H1 (cell line): ENCODE results near the gene INTS1. TPM values are rescaled to one million over a fixed set of nuclear protein-coding genes. Genes with fewer than 3 reads are reported as not detected.

Experiments
- CTCF ChIA-PET: fragments of 300-600 bp; sonication (Branson Sonifier 250); formaldehyde crosslinking; loops from one replicate; lab custom pipeline; 2021; ENCODE audit not compliant: partially characterized antibody; lab: Charles Lee
- POLR2A ChIA-PET: fragments of 300-600 bp; sonication (Branson Sonifier 250); formaldehyde crosslinking; loops from one replicate; lab custom pipeline; 2021; ENCODE audit warnings: inconsistent platforms; ENCODE audit not compliant: partially characterized antibody; lab: Charles Lee
- DNase-seq, 2 experiments: peaks; one replicate each; pipeline versions ENCODE4 v3.0.0 to v3.0.0-alpha.2; 2010 to 2022; ENCODE audit warnings: low spot score in 2 of 2, low read depth in 1 of 2, mixed read lengths in 1 of 2
- FAIRE-seq: peaks from 2 replicates; lab custom pipeline; 2011; peaks lifted over from hg19 to GRCh38; lab: Jason Lieb, UNC
- H2AFZ ChIP-seq: 2 replicates; pipeline ENCODE4 v1.8.1; 2012; ENCODE audit warnings: low read length, inconsistent platforms
- H2AK5ac ChIP-seq: 2 replicates; pipeline ENCODE4 v1.6.1; 2013; ENCODE audit warnings: low read depth, low read length
- H2BK120ac ChIP-seq: replicated peaks from 2 replicates; pipeline ENCODE3; 2013; ENCODE audit warnings: low read depth, low read length, inconsistent platforms
- H2BK12ac ChIP-seq: 2 replicates; pipeline ENCODE4 v1.6.1; 2013; ENCODE audit warnings: low read depth, low read length
- H2BK15ac ChIP-seq: 2 replicates; pipeline ENCODE4 v1.6.1; 2013; ENCODE audit warnings: low read length
- H2BK20ac ChIP-seq: 2 replicates; pipeline ENCODE4 v1.6.1; 2013; ENCODE audit warnings: low read length
- H2BK5ac ChIP-seq: 2 replicates; pipeline ENCODE4 v1.6.1; 2013; ENCODE audit warnings: low read depth, low read length
- H3K14ac ChIP-seq: 2 replicates; pipeline ENCODE4 v1.6.1; 2013; ENCODE audit warnings: inconsistent platforms; ENCODE audit not compliant: insufficient read length
- H3K18ac ChIP-seq: 2 replicates; pipeline ENCODE4 v1.6.1; 2013; ENCODE audit warnings: low read length; ENCODE audit errors: extremely low read depth
- H3K23ac ChIP-seq: 2 replicates; pipeline ENCODE4 v1.6.1; 2013; ENCODE audit warnings: inconsistent platforms; ENCODE audit not compliant: insufficient read length
- H3K23me2 ChIP-seq: 2 replicates; pipeline ENCODE4 v1.6.1; 2013; ENCODE audit warnings: low read depth, low read length
- H3K27ac ChIP-seq: 2 replicates; pipeline ENCODE4 v1.6.1; 2011; ENCODE audit warnings: low read depth, low read length, inconsistent platforms
- H3K27me3 ChIP-seq, 4 experiments: replicated peaks in 1 of 4; 1 replicate in 1 of 4; 2 replicates in 3 of 4; pipeline versions ENCODE4 v1.6.1 to v1.8.1; 2011 to 2013; ENCODE audit warnings: low read length in 3 of 4, mild to moderate bottlenecking in 3 of 4, inconsistent platforms in 2 of 4, mixed read lengths in 2 of 4, moderate library complexity in 1 of 4; ENCODE audit not compliant: control insufficient read depth in 3 of 4, insufficient read depth in 3 of 4; ENCODE audit errors: extremely low read depth in 1 of 4
- H3K36me3 ChIP-seq, 4 experiments: 2 replicates each; pipeline versions ENCODE4 v1.6.1 to v1.8.1; 2011 to 2013; ENCODE audit warnings: mild to moderate bottlenecking in 4 of 4, low read length in 3 of 4, moderate library complexity in 2 of 4, control low read depth in 1 of 4, inconsistent platforms in 1 of 4; ENCODE audit not compliant: insufficient read depth in 4 of 4, control insufficient read depth in 2 of 4
- H3K4ac ChIP-seq: replicated peaks from 2 replicates; pipeline ENCODE3; 2013; ENCODE audit warnings: low read length, low read depth, mixed read lengths, inconsistent platforms; ENCODE audit not compliant: insufficient read length
- H3K4me1 ChIP-seq, 4 experiments: replicated peaks in 1 of 4; 1 replicate in 1 of 4; 2 replicates in 3 of 4; pipeline versions ENCODE4 v1.6.1 to v1.8.1; 2011 to 2013; ENCODE audit warnings: low read length in 3 of 4, inconsistent platforms in 2 of 4, mixed read lengths in 1 of 4; ENCODE audit not compliant: insufficient read depth in 4 of 4, control insufficient read depth in 3 of 4
- H3K4me2 ChIP-seq, 2 experiments: 2 replicates each; pipeline versions ENCODE4 v1.6.1 to v1.8.1; 2011 to 2013; ENCODE audit warnings: low read depth in 2 of 2, low read length in 2 of 2, control low read depth in 1 of 2, inconsistent platforms in 1 of 2, mild to moderate bottlenecking in 1 of 2; ENCODE audit not compliant: insufficient read depth in 1 of 2
- H3K4me3 ChIP-seq, 4 experiments: fragments of 200-600, 300-600 bp in 1 of 4; sonication (generic), shearing (Covaris generic), sonication (Bioruptor Twin) in 1 of 4; 2 replicates each; pipeline versions ENCODE4 v1.5.1 to v1.8.1; 2011 to 2016; ENCODE audit warnings: low read length in 4 of 4, low read depth in 3 of 4, control low read depth in 2 of 4, inconsistent platforms in 2 of 4, mild to moderate bottlenecking in 2 of 4, mixed read lengths in 1 of 4, moderate library complexity in 1 of 4; ENCODE audit not compliant: insufficient read depth in 2 of 4; ENCODE audit errors: extremely low read depth in 1 of 4
- H3K56ac ChIP-seq: replicated peaks from 2 replicates; pipeline ENCODE3; 2013; ENCODE audit warnings: low read depth, mild to moderate bottlenecking, mixed read lengths, low read length, inconsistent platforms; ENCODE audit not compliant: insufficient read length
- H3K79me1 ChIP-seq: 2 replicates; pipeline ENCODE4 v1.6.1; 2013; ENCODE audit warnings: low read depth, low read length, control low read depth
- H3K79me2 ChIP-seq, 2 experiments: 2 replicates each; pipeline versions ENCODE4 v1.6.1 to v1.8.1; 2012 to 2013; ENCODE audit warnings: low read length in 2 of 2, mild to moderate bottlenecking in 2 of 2, inconsistent platforms in 1 of 2; ENCODE audit not compliant: insufficient read depth in 2 of 2, control insufficient read depth in 1 of 2
- H3K9ac ChIP-seq, 4 experiments: replicated peaks in 1 of 4; 1 replicate in 1 of 4; 2 replicates in 3 of 4; pipeline versions ENCODE4 v1.6.1 to v1.8.1; 2011 to 2013; ENCODE audit warnings: low read depth in 3 of 4, low read length in 3 of 4, control low read depth in 2 of 4, mild to moderate bottlenecking in 2 of 4, moderate library complexity in 2 of 4, inconsistent platforms in 1 of 4; ENCODE audit errors: extremely low read depth in 1 of 4
- H3K9me3 ChIP-seq, 2 experiments: 2 replicates each; pipeline versions ENCODE4 v1.6.1 to v1.8.1; 2012 to 2013; ENCODE audit warnings: mild to moderate bottlenecking in 2 of 2, moderate library complexity in 2 of 2, control low read depth in 1 of 2, inconsistent platforms in 1 of 2, low read depth in 1 of 2, low read length in 1 of 2, mixed read lengths in 1 of 2; ENCODE audit not compliant: insufficient read depth in 2 of 2
- H4K20me1 ChIP-seq, 2 experiments: replicated peaks in 1 of 2; 2 replicates each; pipeline versions ENCODE3 to v1.8.1; 2011 to 2013; ENCODE audit warnings: inconsistent platforms in 2 of 2, low read length in 2 of 2, mild to moderate bottlenecking in 1 of 2; ENCODE audit not compliant: insufficient read depth in 2 of 2, control insufficient read depth in 1 of 2
- H4K5ac ChIP-seq: 2 replicates; pipeline ENCODE4 v1.6.1; 2013; ENCODE audit warnings: low read length, low read depth, mixed read lengths, inconsistent platforms; ENCODE audit not compliant: insufficient read length
- H4K8ac ChIP-seq: 2 replicates; pipeline ENCODE4 v1.8.0; 2013; ENCODE audit warnings: mild to moderate bottlenecking, moderate library complexity, low read length, inconsistent platforms; ENCODE audit not compliant: insufficient read depth; ENCODE audit errors: extremely low read depth
- H4K91ac ChIP-seq: replicated peaks from 2 replicates; pipeline ENCODE3; 2013; ENCODE audit warnings: low read length, mixed read lengths, inconsistent platforms; ENCODE audit not compliant: insufficient read length
- CHD2 ChIP-seq: IDR thresholded peaks from 2 replicates; pipeline ENCODE4 v1.6.1; 2012; ENCODE audit warnings: low read length, improper control_type of control experiment
- E2F6 ChIP-seq: IDR thresholded peaks from 2 replicates; pipeline ENCODE4 v1.6.1; 2012; ENCODE audit warnings: inconsistent platforms
- GTF2F1 ChIP-seq: IDR thresholded peaks from 2 replicates; pipeline ENCODE4 v1.6.1; 2012; ENCODE audit warnings: low read depth, low read length, improper control_type of control experiment, borderline replicate concordance
- JUND ChIP-seq: IDR thresholded peaks from 2 replicates; pipeline ENCODE4 v1.6.1; 2011; ENCODE audit warnings: mild to moderate bottlenecking, improper control_type of control experiment, low read length
- POLR2A ChIP-seq, 2 experiments: IDR thresholded peaks; 1 replicate in 1 of 2; 2 replicates in 1 of 2; pipeline ENCODE4 v1.6.1; 2011; ENCODE audit warnings: low read depth in 2 of 2, low read length in 2 of 2, mild to moderate bottlenecking in 2 of 2; ENCODE audit errors: control extremely low read depth in 1 of 2
- TBP ChIP-seq: IDR thresholded peaks from 2 replicates; pipeline ENCODE4 v1.6.1; 2011; ENCODE audit warnings: low read depth, low read length, improper control_type of control experiment
- WGBS, 2 experiments: shearing (Covaris generic) in 1 of 2; methylation state at CpG; one replicate each; pipeline versions ENCODE4 v1.1.6 to v1.1.7; 2013 to 2015; ENCODE audit warnings: low lambda C conversion rate in 2 of 2, mixed read lengths in 2 of 2, inconsistent platforms in 1 of 2, low coverage in 1 of 2, missing lambda C conversion rate in 1 of 2; ENCODE audit not compliant: insufficient replicate concordance in 2 of 2, insufficient coverage in 1 of 2, insufficient read length in 1 of 2; ENCODE audit errors: extremely low coverage in 1 of 2, missing lambda C conversion rate in 1 of 2; 5-methylcytosine and 5-hydroxymethylcytosine counted together
- polyA plus RNA-seq, 7 experiments: library from polyadenylated mRNA; depleted of rRNA in 3 of 7; stranded (reverse) in 5 of 7; unstranded in 2 of 7; fragments of >200 nt in 5 of 7; fragments of 200-250 nt in 2 of 7; gene quantifications; 1 replicate in 5 of 7; 2 replicates in 1 of 7; 4 replicates in 1 of 7; pipeline versions ENCODE4 v1.2.1 to v1.2.3, GENCODE V29; 2011 to 2013; ENCODE audit warnings: missing spikeins in 2 of 7, mixed read lengths in 2 of 7
- total RNA-seq: library from RNA; stranded (reverse); fragmentation: NEBNext Ultra II Directional; extraction: Animal tissue kit (Norgen Biotek cat#: 25700); gene quantifications from 2 replicates; pipeline ENCODE4 v1.2.1, GENCODE V29; 2021

The INTS1 gene
- total and polyA plus RNA-seq, 2 of the 8 experiments (the other 6 are each of a cell fraction or from before 2014, with no cell fraction given), result 76.9 to 104 TPM

- ChIA-PET CTCF (interaction anchor here (1.3 to 2.3 kb wide), 2 partner anchors 25 to 59 kb away, joined by 4 to 8 read pairs; no protein-coding TSS in a partner anchor), POLR2A (interaction anchor here (0.7 to 2.3 kb wide), 5 partner anchors 9 to 59 kb away, joined by 3 to 11 read pairs (median 3); no protein-coding TSS in a partner anchor)
- TF ChIP-seq GTF2F1 (no peak), JUND (no peak), E2F6 (no peak), TBP (no peak), CHD2 (no peak), POLR2A (IDR thresholded peaks at IDR 0.05; ENCODE audit: control extremely low read depth in 1 of 2, low read depth in 2 of 2, low read length in 2 of 2) (no peak)
- Histone ChIP-seq H3K14ac (no peak overlapping the region), H4K91ac (no peak overlapping the region), H4K5ac (no peak overlapping the region), H3K4ac (no peak overlapping the region), H2BK120ac (no peak overlapping the region), H3K23me2 (peaks cover 3% of the 10 kb centered on the region; the same call in 1 of the 2 replicates), H2BK5ac (no peak overlapping the region), H3K4me3 (no peak overlapping the region), H3K4me2 (no peak overlapping the region), H3K23ac (no peak overlapping the region), H2BK12ac (no peak overlapping the region), H2AK5ac (no peak overlapping the region), H3K4me1 (peaks cover 0 to 7% (median 3%) of the 10 kb centered on the region in 4 experiments; a peak in 4 of 7 replicates), H4K8ac (no peak overlapping the region; the same call in 1 of the 2 replicates), H2BK20ac (no peak overlapping the region), H2AFZ (no peak overlapping the region), H3K9ac (no peak overlapping the region), H3K79me1 (peaks cover 14% of the 10 kb centered on the region; the same call in 1 of the 2 replicates), H4K20me1 (peaks cover 15 to 26% of the 10 kb centered on the region in 2 experiments), H2BK15ac (no peak overlapping the region), H3K27me3 (no peaks in the 10 kb centered on the region), H3K27ac (no peak overlapping the region), H3K79me2 (peaks cover 10 to 29% of the 10 kb centered on the region in 2 experiments; a peak in 3 of 4 replicates), H3K9me3 (no peaks in the 10 kb centered on the region), H3K18ac (no peak overlapping the region), H3K56ac (no peak overlapping the region), H3K36me3 (peaks cover 11 to 59% (median 42%) of the 10 kb centered on the region in 4 experiments; a peak in 7 of 8 replicates)
- WGBS, 2 experiments, result 98% methylated on average over 25 of the region's 33 CpGs; no CpG with 5 or more reads in 1 of the 2 experiments
- no peak for FAIRE-seq
- no peak for DNase-seq
Observed at GRCh38 chr7:1499367-1500029, 4.7 kb downstream of the INTS1 start.
